PC-9 (cell line): ENCODE measurements around the gene PGD.
"Not testable (repeated sequence)": the region's sequence is repeated elsewhere in the genome, so short reads cannot be mapped to it uniquely, and the experiment has no call there.

ENCODE experiments used
- EZH2 ChIP-seq: fragments of 200-600 bp; sonication (generic); IDR thresholded peaks from 2 replicates; pipeline ENCODE4 v1.8.0; 2017; ENCODE audit warnings: antibody characterized with exemption, low read depth
- TF ChIP-seq, protein P1 (sequence below): fragments of 200-600 bp; sonication (generic); conservative IDR thresholded peaks from 2 replicates; pipeline ENCODE4 v1.6.1; 2017; ENCODE audit warnings: mixed run types, antibody characterized with exemption, mild to moderate bottlenecking, moderate library complexity

DNA sequence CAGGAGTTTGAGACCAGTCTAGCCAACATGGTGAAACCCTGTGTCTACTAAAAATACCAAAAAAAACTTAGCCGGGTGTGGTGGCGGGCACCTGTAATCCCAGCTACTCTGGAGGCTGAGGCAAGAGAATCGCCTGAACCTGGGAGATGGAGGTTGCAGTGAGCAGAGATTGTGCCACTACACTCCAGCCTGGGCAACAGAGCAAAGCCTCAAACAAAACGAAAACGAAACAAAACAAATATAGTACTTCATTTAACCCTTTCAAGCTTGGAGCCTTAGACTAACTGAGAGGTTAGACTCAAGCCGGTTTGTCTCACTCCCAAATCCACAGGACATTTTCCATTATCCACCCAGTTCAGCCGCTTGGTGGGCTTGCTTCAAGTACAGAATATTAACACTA, 58.6 kb downstream of the PGD start:
- TF ChIP-seq, protein P1, sequence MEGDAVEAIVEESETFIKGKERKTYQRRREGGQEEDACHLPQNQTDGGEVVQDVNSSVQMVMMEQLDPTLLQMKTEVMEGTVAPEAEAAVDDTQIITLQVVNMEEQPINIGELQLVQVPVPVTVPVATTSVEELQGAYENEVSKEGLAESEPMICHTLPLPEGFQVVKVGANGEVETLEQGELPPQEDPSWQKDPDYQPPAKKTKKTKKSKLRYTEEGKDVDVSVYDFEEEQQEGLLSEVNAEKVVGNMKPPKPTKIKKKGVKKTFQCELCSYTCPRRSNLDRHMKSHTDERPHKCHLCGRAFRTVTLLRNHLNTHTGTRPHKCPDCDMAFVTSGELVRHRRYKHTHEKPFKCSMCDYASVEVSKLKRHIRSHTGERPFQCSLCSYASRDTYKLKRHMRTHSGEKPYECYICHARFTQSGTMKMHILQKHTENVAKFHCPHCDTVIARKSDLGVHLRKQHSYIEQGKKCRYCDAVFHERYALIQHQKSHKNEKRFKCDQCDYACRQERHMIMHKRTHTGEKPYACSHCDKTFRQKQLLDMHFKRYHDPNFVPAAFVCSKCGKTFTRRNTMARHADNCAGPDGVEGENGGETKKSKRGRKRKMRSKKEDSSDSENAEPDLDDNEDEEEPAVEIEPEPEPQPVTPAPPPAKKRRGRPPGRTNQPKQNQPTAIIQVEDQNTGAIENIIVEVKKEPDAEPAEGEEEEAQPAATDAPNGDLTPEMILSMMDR: not testable (repeated sequence)
- TF ChIP-seq EZH2: not testable (repeated sequence)
